Measurements from ENCODE around the gene SPRR4.

GRCh38 chr1:152972196-152972886 is 1.9 kb downstream of the SPRR4 start:
- TF ChIP-seq YY1 (IDR thresholded peaks at IDR 0.05; ENCODE audit: low read depth) (no peak), TAF1 (IDR thresholded peaks at IDR 0.05; ENCODE audit: low read depth) (no peak)

Measured in Ishikawa (cell line).